Stimulated activated CD8-positive, alpha-beta memory T cell treated with anti-CD3 and anti-CD28 coated beads, Interleukin-15, amount 100 ng/mL, for 1 hour (primary cell): ENCODE results near the gene VAV2.

Source experiments
- DNase-seq: peaks from one replicate; pipeline ENCODE4 v3.0.0-alpha.2; 2020; ENCODE audit warnings: low read depth

The VAV2 gene

GRCh38 chr9:133835262-133835901 lies 156.7 kb downstream of the VAV2 start:
- DNase-seq = no peak

- DNase-seq = no peak
Observed at GRCh38 chr9:133834080-133834976, 157.8 kb downstream of the VAV2 start.

- no peak for DNase-seq
Observed at GRCh38 chr9:133833388-133834025, 158.6 kb downstream of the VAV2 start.

GRCh38 chr9:133832877-133833276 lies 159.2 kb downstream of the VAV2 start:
- no peak for DNase-seq

- no peak for DNase-seq
Observed at GRCh38 chr9:133830711-133831110, 161.4 kb downstream of the VAV2 start.

- DNase-seq = no peak
Observed at GRCh38 chr9:133830310-133830709, 161.8 kb downstream of the VAV2 start.

GRCh38 chr9:133828338-133828997 lies 163.7 kb downstream of the VAV2 start:
- DNase-seq = no peak

GRCh38 chr9:133826289-133827085 lies 165.6 kb downstream of the VAV2 start:
- no peak for DNase-seq

- DNase-seq = no peak
Observed at GRCh38 chr9:133825555-133826218, 166.4 kb downstream of the VAV2 start.

GRCh38 chr9:133824802-133825186 lies 167.3 kb downstream of the VAV2 start:
- DNase-seq = no peak

GRCh38 chr9:133824106-133824801 lies 167.9 kb downstream of the VAV2 start:
- no peak for DNase-seq

GRCh38 chr9:133823189-133824105 lies 168.7 kb downstream of the VAV2 start:
- DNase-seq = no peak

- no peak for DNase-seq
Observed at GRCh38 chr9:133822430-133823065, 169.6 kb downstream of the VAV2 start.

GRCh38 chr9:133821601-133822429 lies 170.3 kb downstream of the VAV2 start:
- DNase-seq = no peak

GRCh38 chr9:133819923-133820322 lies 172.2 kb downstream of the VAV2 start:
- no peak for DNase-seq

- no peak for DNase-seq
Observed at GRCh38 chr9:133818444-133818843, 173.7 kb downstream of the VAV2 start.

- no peak for DNase-seq
Observed at GRCh38 chr9:133815781-133816180, 176.3 kb downstream of the VAV2 start.
